Neural cell (in vitro differentiated cells): ENCODE measurements around the gene MYO9B. TPM values are rescaled to one million over a fixed set of nuclear protein-coding genes. Genes with fewer than 3 reads are reported as not detected.

Source experiments
- H2AFZ ChIP-seq: fragments of 200-600, 300-800 bp; sonication (generic), shearing (Covaris generic); 2 replicates; pipeline ENCODE4 v1.6.0; 2014; ENCODE audit warnings: low read depth, mild to moderate bottlenecking, antibody characterized with exemption, low read length, moderate library complexity
- H3F3A ChIP-seq: fragments of 200-600 bp; shearing (Covaris generic); 2 replicates; pipeline ENCODE4 v1.6.1; 2016; ENCODE audit warnings: mild to moderate bottlenecking, moderate library complexity, mixed read lengths, antibody characterized with exemption, low read length; ENCODE audit not compliant: insufficient read depth, poor library complexity, severe bottlenecking
- H3K27ac ChIP-seq: fragments of 200-600, 300-800 bp; sonication (generic), shearing (Covaris generic); 2 replicates; pipeline ENCODE4 v1.5.1; 2014; ENCODE audit warnings: mild to moderate bottlenecking, low read length, moderate library complexity
- H3K27me3 ChIP-seq: fragments of 300-800, 200-600 bp; sonication (generic), shearing (Covaris generic); 2 replicates; pipeline ENCODE4 v1.6.0; 2014; ENCODE audit warnings: mild to moderate bottlenecking, low read depth, low read length, moderate library complexity; ENCODE audit not compliant: insufficient read depth
- H3K36me3 ChIP-seq: fragments of 300-800, 200-600 bp; sonication (generic), shearing (Covaris generic); 2 replicates; pipeline ENCODE4 v1.5.1; 2014; ENCODE audit warnings: mild to moderate bottlenecking, antibody characterized with exemption, low read length, moderate library complexity; ENCODE audit not compliant: insufficient read depth
- H3K4me2 ChIP-seq: fragments of 300-800, 200-600 bp; sonication (generic), shearing (Covaris generic); 2 replicates; pipeline ENCODE4 v1.6.0; 2014; ENCODE audit warnings: mild to moderate bottlenecking, low read length
- H3K4me3 ChIP-seq: fragments of 300-800, 200-600 bp; sonication (generic), shearing (Covaris generic); 2 replicates; pipeline ENCODE4 v1.5.1; 2014; ENCODE audit warnings: mild to moderate bottlenecking, low read length, moderate library complexity
- H3K79me2 ChIP-seq: fragments of 200-600 bp; shearing (Covaris generic); replicated peaks from 2 replicates; pipeline ENCODE4 v1.6.0; 2014; ENCODE audit warnings: mild to moderate bottlenecking, low read length, moderate library complexity; ENCODE audit not compliant: insufficient read depth
- H3K9ac ChIP-seq: fragments of 300-800, 200-600 bp; sonication (generic), shearing (Covaris generic); 2 replicates; pipeline ENCODE4 v1.6.1; 2016; ENCODE audit warnings: mild to moderate bottlenecking, low read length, mixed read lengths
- H3K9me2 ChIP-seq: fragments of 200-600 bp; shearing (Covaris generic); 2 replicates; pipeline ENCODE4 v1.6.1; 2016; ENCODE audit warnings: mild to moderate bottlenecking, low read length, mixed read lengths; ENCODE audit not compliant: insufficient read depth
- H3K9me3 ChIP-seq: fragments of 200-600, 300-800 bp; sonication (generic), shearing (Covaris generic); 2 replicates; pipeline ENCODE4 v1.6.1; 2016; ENCODE audit warnings: mild to moderate bottlenecking, mixed run types, low read length, moderate library complexity, mixed read lengths
- H4K20me1 ChIP-seq: fragments of 200-600 bp; shearing (Covaris generic); 2 replicates; pipeline ENCODE4 v1.6.1; 2016; ENCODE audit warnings: mild to moderate bottlenecking, mixed run types; ENCODE audit not compliant: insufficient read depth
- CTCF ChIP-seq: fragments of 450-650 bp; IDR thresholded peaks from 2 replicates; pipeline ENCODE4 v1.5.1; 2014; ENCODE audit warnings: antibody characterized with exemption, mild to moderate bottlenecking, moderate library complexity; ENCODE audit not compliant: poor library complexity, severe bottlenecking
- EP300 ChIP-seq: fragments of 450-650 bp; conservative IDR thresholded peaks from 2 replicates; pipeline ENCODE4 v1.6.1; 2014; ENCODE audit warnings: antibody characterized with exemption, mild to moderate bottlenecking, moderate library complexity; ENCODE audit not compliant: poor library complexity, severe bottlenecking
- EZH2 ChIP-seq: fragments of 200-600, 300-800 bp; shearing (Covaris generic), sonication (generic); IDR thresholded peaks from 2 replicates; pipeline ENCODE4 v1.6.1; 2014; ENCODE audit warnings: antibody characterized with exemption, low read length, borderline replicate concordance, mild to moderate bottlenecking; ENCODE audit not compliant: insufficient read depth, poor library complexity, severe bottlenecking
- MXI1 ChIP-seq: fragments of 450-650 bp; conservative IDR thresholded peaks from 2 replicates; pipeline ENCODE4 v1.6.1; 2014; ENCODE audit warnings: antibody characterized with exemption, mild to moderate bottlenecking; ENCODE audit not compliant: poor library complexity, severe bottlenecking
- POLR2AphosphoS5 ChIP-seq: IDR thresholded peaks from 2 replicates; pipeline ENCODE4 v1.6.1; 2012
- RAD21 ChIP-seq: fragments of 450-650 bp; conservative IDR thresholded peaks from 2 replicates; pipeline ENCODE4 v1.6.1; 2014; ENCODE audit warnings: antibody characterized with exemption, mild to moderate bottlenecking, moderate library complexity
- SMC3 ChIP-seq: fragments of 450-650 bp; conservative IDR thresholded peaks from 2 replicates; pipeline ENCODE4 v1.6.1; 2014; ENCODE audit warnings: antibody characterized with exemption, mild to moderate bottlenecking, moderate library complexity; ENCODE audit not compliant: poor library complexity
- TAF1 ChIP-seq: IDR thresholded peaks from 2 replicates; pipeline ENCODE4 v1.6.1; 2012; ENCODE audit warnings: low read depth
- polyA plus RNA-seq: library from polyadenylated mRNA; depleted of rRNA; stranded (reverse); fragments of >200 nt; gene quantifications from 2 replicates; pipeline ENCODE4 v1.2.3, GENCODE V29; 2014
- TF ChIP-seq, protein P1 (sequence below): IDR thresholded peaks from 2 replicates; pipeline ENCODE4 v1.6.1; 2012; ENCODE audit warnings: borderline replicate concordance

MYO9B gene
- polyA plus RNA-seq, 1 donor from 2014 or later: 27.2 TPM

DNA sequence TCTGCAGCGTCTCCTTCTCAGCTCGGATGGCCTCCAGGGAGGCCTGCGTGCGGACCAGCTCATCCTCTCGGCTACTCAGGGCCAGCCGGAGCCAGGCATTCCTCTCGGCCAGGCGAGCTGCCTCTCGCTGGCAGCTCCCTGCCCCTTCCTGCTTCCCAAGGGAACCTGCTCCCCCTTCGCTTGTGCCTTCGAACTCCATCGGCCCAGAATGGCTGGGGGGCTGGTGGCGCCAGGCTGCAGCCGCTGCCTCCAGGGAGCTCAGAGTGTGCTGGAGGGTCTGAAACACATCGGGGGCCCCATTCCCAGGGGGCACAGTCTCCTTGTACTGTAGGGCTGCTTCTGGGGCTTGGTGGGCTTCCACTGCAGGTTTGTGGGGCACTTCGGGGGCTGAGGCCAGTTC, 187.0 kb downstream of the MYO9B start:
- no peaks in the 10 kb centered on the region for H3K79me2 ChIP-seq
- H3K4me3 ChIP-seq: no peak overlapping the region
- H3K27me3 ChIP-seq: no peaks in the 10 kb centered on the region
- no peak overlapping the region for H3K9ac ChIP-seq
- peaks cover 8% of the 10 kb centered on the region for H3K9me3 ChIP-seq
- H3F3A ChIP-seq: no peaks in the 10 kb centered on the region
- no peak overlapping the region for H3K27ac ChIP-seq
- no peaks in the 10 kb centered on the region for H3K36me3 ChIP-seq
- H3K9me2 ChIP-seq: no peaks in the 10 kb centered on the region
- no peak overlapping the region for H3K4me2 ChIP-seq
- no peaks in the 10 kb centered on the region for H4K20me1 ChIP-seq
- no peak for TF ChIP-seq POLR2AphosphoS5
- TF ChIP-seq CTCF: no peak
- TF ChIP-seq, protein P1, sequence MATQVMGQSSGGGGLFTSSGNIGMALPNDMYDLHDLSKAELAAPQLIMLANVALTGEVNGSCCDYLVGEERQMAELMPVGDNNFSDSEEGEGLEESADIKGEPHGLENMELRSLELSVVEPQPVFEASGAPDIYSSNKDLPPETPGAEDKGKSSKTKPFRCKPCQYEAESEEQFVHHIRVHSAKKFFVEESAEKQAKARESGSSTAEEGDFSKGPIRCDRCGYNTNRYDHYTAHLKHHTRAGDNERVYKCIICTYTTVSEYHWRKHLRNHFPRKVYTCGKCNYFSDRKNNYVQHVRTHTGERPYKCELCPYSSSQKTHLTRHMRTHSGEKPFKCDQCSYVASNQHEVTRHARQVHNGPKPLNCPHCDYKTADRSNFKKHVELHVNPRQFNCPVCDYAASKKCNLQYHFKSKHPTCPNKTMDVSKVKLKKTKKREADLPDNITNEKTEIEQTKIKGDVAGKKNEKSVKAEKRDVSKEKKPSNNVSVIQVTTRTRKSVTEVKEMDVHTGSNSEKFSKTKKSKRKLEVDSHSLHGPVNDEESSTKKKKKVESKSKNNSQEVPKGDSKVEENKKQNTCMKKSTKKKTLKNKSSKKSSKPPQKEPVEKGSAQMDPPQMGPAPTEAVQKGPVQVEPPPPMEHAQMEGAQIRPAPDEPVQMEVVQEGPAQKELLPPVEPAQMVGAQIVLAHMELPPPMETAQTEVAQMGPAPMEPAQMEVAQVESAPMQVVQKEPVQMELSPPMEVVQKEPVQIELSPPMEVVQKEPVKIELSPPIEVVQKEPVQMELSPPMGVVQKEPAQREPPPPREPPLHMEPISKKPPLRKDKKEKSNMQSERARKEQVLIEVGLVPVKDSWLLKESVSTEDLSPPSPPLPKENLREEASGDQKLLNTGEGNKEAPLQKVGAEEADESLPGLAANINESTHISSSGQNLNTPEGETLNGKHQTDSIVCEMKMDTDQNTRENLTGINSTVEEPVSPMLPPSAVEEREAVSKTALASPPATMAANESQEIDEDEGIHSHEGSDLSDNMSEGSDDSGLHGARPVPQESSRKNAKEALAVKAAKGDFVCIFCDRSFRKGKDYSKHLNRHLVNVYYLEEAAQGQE: no peak
- TF ChIP-seq EP300: no peak
- TF ChIP-seq EZH2: no peak
- no peak for TF ChIP-seq SMC3
- no peak for TF ChIP-seq TAF1
- TF ChIP-seq RAD21: no peak
- no peak for TF ChIP-seq MXI1
- H2AFZ ChIP-seq: no peak overlapping the region

Other genes with a start within 250 kb of the MYO9B start
- gene SIN3B, start 246.4 kb upstream of the MYO9B start, polyA plus RNA-seq: 31.2 and 36.9 TPM in 2 replicates
- not detected in 2 replicates for gene F2RL3, start 186.8 kb upstream of the MYO9B start, polyA plus RNA-seq
- 1.9 and 4.2 TPM in 2 replicates for gene CPAMD8, start 49.0 kb upstream of the MYO9B start, polyA plus RNA-seq
- 3.6 and 4.8 TPM in 2 replicates for gene HAUS8, start 325 bp upstream of the MYO9B start, polyA plus RNA-seq
- gene USE1, start 139.6 kb downstream of the MYO9B start, polyA plus RNA-seq: 20.4 and 34.7 TPM in 2 replicates
- gene OCEL1, start 150.4 kb downstream of the MYO9B start, polyA plus RNA-seq: 1.9 and 6.5 TPM in 2 replicates
- gene NR2F6, start 170.1 kb downstream of the MYO9B start, polyA plus RNA-seq: 26.9 and 30.0 TPM in 2 replicates
- 0.59 TPM in 1 of 2 replicates, not detected in the other for gene USHBP1, start 189.0 kb downstream of the MYO9B start, polyA plus RNA-seq
- gene BABAM1, start 191.7 kb downstream of the MYO9B start, polyA plus RNA-seq: 123 and 132 TPM in 2 replicates
- 9.3 and 12.4 TPM in 2 replicates for gene ANKLE1, start 206.1 kb downstream of the MYO9B start, polyA plus RNA-seq
- gene ABHD8, start 227.6 kb downstream of the MYO9B start, polyA plus RNA-seq: 28.1 and 31.6 TPM in 2 replicates
- gene MRPL34, start 230.1 kb downstream of the MYO9B start, polyA plus RNA-seq: 61.7 and 85.1 TPM in 2 replicates
- 25.4 and 26.3 TPM in 2 replicates for gene DDA1, start 233.8 kb downstream of the MYO9B start, polyA plus RNA-seq